HG03575 (cell line): Measurements from ENCODE around the gene MXI1.
"Not testable (repeated sequence)": the region's sequence is repeated elsewhere in the genome, so short reads cannot be mapped to it uniquely, and the experiment has no call there.

Experiments
- ATAC-seq: cut with Tn5 transposase; IDR thresholded peaks from one replicate; pipeline ENCODE4 v1.9.1; 2021; ENCODE audit not compliant: unreplicated experiment, insufficient number of reproducible peaks, low FRiP score; ENCODE audit errors: extremely low read depth

Gene MXI1

DNA sequence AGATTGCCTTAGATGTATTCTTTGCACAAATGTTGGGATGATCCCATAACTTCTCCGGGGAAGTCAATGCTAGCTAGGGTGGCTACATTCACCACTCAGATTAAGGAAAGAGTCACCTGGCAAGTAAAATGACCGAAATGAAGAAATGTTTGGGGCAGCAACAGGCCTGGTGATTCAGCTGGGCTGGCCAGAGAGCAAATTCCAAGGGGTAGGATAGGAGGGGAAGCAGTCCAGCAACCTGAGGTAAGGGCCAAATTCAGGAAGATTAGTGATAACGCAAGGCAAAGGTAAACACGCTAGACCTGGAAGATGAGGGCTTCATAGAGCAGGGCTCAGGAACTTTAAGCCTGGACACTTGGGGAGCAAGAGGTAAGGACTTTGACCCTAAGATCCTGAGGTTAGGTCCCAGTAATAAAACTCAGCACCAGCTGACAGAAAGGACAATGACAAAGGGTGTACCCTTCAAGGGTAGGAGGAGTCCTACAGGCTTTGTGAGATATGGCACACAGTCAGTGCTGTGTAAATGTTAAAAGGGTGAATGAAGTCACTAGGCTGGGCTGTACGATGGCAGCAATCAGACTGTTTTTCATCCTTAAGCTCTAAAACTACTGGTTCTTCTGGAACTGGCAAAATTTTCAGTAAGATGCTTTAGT is 120.0 kb downstream of the MXI1 start:
- no peak for ATAC-seq

GRCh38 chr10:110330675-110331074 is 123.3 kb downstream of the MXI1 start:
- ATAC-seq, result no peak

DNA sequence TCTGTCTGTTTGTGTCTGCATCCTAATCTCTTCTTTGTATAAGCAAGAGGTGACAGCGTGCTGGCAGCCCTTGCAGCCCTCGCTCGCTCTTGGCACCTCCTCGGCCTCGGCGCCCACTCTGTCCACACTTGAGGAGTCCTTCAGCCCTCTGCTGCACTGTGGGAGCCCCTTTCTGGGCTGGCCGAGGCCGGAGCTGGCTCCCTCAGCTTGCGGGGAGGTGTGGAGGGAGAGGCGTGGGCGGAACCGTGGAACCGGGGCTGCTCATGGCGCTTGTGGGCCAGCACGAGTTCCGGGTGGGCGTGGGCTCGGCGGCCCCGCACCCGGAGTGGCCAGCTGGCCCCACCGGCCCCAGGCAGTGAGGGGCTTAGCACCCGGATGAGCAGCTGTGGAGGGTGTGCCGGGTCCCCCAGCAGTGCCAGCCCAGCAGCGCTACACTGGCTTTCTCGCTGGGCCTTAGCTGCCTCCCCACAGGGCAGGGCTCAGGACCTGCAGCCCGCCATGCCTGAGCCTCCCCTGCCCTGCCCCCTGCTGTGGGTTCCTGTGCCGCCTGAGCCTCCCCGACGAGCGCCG is 123.9 kb downstream of the MXI1 start:
- ATAC-seq, result not testable (repeated sequence)

DNA sequence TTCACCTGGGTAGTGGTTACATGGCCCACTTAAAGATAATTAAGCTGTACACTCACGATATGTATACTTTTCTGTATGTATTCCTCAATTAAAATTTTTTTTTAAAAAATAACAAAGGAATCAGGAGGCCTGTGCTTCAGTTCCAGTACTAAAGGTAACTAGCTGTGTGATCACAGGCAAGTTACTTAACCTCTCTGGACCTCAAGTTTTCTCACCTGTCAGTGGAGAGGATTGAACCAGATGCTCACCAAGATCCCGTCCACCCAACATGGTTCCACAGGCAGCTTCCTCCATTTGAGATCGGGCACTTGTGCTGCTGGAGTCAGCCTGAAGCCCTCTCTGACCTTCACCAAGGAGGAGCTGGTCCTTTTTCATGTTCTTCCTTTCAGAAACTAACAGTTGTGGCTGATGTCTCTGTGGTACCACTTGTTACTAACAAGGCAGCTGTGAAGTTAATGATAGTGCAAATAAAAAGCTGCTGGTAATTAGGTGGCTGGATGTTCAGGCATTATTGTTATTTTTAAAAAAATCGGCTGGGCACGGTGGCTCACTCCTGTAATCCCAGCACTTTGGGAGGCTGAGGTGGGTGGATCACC is 126.8 kb downstream of the MXI1 start:
- no peak for ATAC-seq

DNA sequence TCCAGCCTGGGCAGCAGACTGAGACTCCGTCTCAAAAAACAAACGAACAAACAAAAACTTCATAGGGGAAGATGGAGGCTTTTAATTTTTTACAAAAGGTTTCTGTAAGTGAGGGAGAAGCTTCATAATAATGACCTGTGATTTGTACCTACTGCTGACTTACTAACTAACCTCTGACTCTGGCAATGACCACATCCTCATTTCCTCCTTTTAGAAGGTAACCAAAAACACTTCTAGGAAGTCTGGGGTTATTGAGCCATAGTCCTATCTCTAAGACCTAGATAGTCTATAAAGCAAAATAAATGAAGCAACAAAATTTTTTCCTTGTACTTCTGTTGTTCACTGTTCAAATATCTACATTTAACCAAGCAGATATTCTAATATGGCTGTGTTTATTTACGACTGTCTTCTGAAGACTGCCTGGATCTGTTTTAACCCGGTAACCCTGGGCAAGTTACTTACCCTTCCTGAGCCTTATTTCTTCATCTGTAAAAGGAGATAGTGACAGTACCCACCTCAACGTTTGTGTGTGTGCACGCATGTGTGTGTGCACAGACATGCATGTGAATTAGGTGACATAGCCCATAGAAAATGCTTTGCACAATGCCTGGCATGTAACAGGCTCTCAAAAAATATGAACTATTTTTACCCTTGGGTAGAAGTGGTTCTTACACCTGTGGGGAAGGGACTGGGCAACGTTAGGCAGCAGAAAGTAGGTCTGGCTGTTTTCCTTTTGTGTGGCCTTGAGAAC is 128.1 kb downstream of the MXI1 start:
- ATAC-seq, result no peak

- no peak for ATAC-seq
Measured at GRCh38 chr10:110336111-110336721, 128.8 kb downstream of the MXI1 start.
